WI38 (cell line): ENCODE data around the gene PER1.
"Not testable (repeated sequence)": the region's sequence is repeated elsewhere in the genome, so short reads cannot be mapped to it uniquely, and the experiment has no call there.

Experiments
- H3K4me3 ChIP-seq: 2 replicates; pipeline ENCODE4 v1.5.1; 2011; ENCODE audit warnings: low read depth, mild to moderate bottlenecking, control low read depth, low read length
- CTCF ChIP-seq: IDR thresholded peaks from 2 replicates; pipeline ENCODE4 v1.5.1; 2012; ENCODE audit warnings: low read depth, mild to moderate bottlenecking, control low read depth, low read length

Gene PER1

GRCh38 chr17:8116776-8117175, 35.4 kb downstream of the PER1 start:
- H3K4me3 ChIP-seq = no peak overlapping the region
- TF ChIP-seq CTCF = no peak

GRCh38 chr17:8110907-8111306, 41.3 kb downstream of the PER1 start:
- 0 out of 2 replicates have a peak, but pooled peaks have one; percentile 4 for TF ChIP-seq CTCF
- H3K4me3 ChIP-seq = no peak overlapping the region

GRCh38 chr17:8110456-8110804, 41.8 kb downstream of the PER1 start:
- H3K4me3 ChIP-seq = no peak overlapping the region
- no peak; the same call in 1 of the 2 replicates for TF ChIP-seq CTCF

- TF ChIP-seq CTCF = peak; percentile 51
- no peak overlapping the region for H3K4me3 ChIP-seq
Measured at GRCh38 chr17:8109661-8110455, 42.3 kb downstream of the PER1 start.

GRCh38 chr17:8108972-8109660, 43.1 kb downstream of the PER1 start:
- H3K4me3 ChIP-seq = no peak overlapping the region
- TF ChIP-seq CTCF = no peak

- not testable (repeated sequence) for H3K4me3 ChIP-seq
Measured at GRCh38 chr17:8106980-8107379, 45.2 kb downstream of the PER1 start.

- TF ChIP-seq CTCF = no peak
- H3K4me3 ChIP-seq = no peak overlapping the region
Measured at GRCh38 chr17:8105957-8106398, 46.2 kb downstream of the PER1 start.
